MCF 10A (cell line): ENCODE measurements around the gene RPS6KA2. TPM values are rescaled to one million over a fixed set of nuclear protein-coding genes. Genes with fewer than 3 reads are reported as not detected.

Source experiments
- BruUV-seq: library from RNA; stranded (reverse); fragments of 400-500 nt; replicated peaks from 2 replicates; lab custom pipeline; 2021; lab: Mats Ljungman, UMichigan
- CTCF ChIA-PET: fragments of 300-600 bp; sonication (Branson Sonifier 250); formaldehyde crosslinking; extraction: SDS; loops from one replicate; lab custom pipeline; 2021; ENCODE audit warnings: antibody characterized with exemption, inconsistent platforms; lab: Yijun Ruan, JAX
- POLR2A ChIA-PET: fragments of 300-600, 350-650 bp; sonication (Branson Sonifier 250); formaldehyde crosslinking; extraction: SDS; loops from one replicate; lab custom pipeline; 2020; ENCODE audit warnings: antibody characterized with exemption, inconsistent platforms; lab: Yijun Ruan, JAX
- DNase-seq: peaks from one replicate; pipeline ENCODE4 v3.0.0-alpha.2; 2018; ENCODE audit not compliant: unreplicated experiment
- H3K27ac Mint-ChIP-seq: one replicate; pipeline ENCODE4 v1.8.0; 2022; ENCODE audit warnings: mild to moderate bottlenecking, low read depth, mixed read lengths; ENCODE audit not compliant: unreplicated experiment
- H3K27me3 Mint-ChIP-seq: one replicate; pipeline ENCODE4 v1.8.0; 2022; ENCODE audit warnings: mixed read lengths; ENCODE audit not compliant: insufficient read depth, unreplicated experiment
- H3K36me3 Mint-ChIP-seq: one replicate; pipeline ENCODE4 v1.8.0; 2022; ENCODE audit warnings: mild to moderate bottlenecking, moderate library complexity, mixed read lengths; ENCODE audit not compliant: insufficient read depth, unreplicated experiment
- H3K4me1 Mint-ChIP-seq: one replicate; pipeline ENCODE4 v1.8.0; 2022; ENCODE audit warnings: mixed read lengths; ENCODE audit not compliant: insufficient read depth, unreplicated experiment
- H3K4me3 Mint-ChIP-seq: one replicate; pipeline ENCODE4 v1.8.0; 2022; ENCODE audit warnings: mild to moderate bottlenecking, moderate library complexity, mixed read lengths; ENCODE audit not compliant: unreplicated experiment
- H3K9me3 Mint-ChIP-seq: one replicate; pipeline ENCODE4 v1.8.0; 2022; ENCODE audit warnings: mixed read lengths; ENCODE audit not compliant: unreplicated experiment
- CTCF ChIP-seq: fragments of 200-600 bp; IDR thresholded peaks from one replicate; pipeline ENCODE4 v1.8.0; 2022; ENCODE audit warnings: antibody characterized with exemption, mild to moderate bottlenecking; ENCODE audit not compliant: unreplicated experiment
- intact Hi-C: fragments of 100-400 bp; cut with micrococcal nuclease; formaldehyde crosslinking; loops from 2 replicates; pipeline ENCODE4 v1.14.1; 2022
- total RNA-seq: library from RNA; stranded (reverse); gene quantifications from 2 replicates; pipeline ENCODE4 v1.2.3, GENCODE V29; 2022

Gene RPS6KA2
- total RNA-seq, 1 experiment from 2014 or later: 126 TPM

GRCh38 chr6:166556336-166556735 lies 70.7 kb downstream of the RPS6KA2 start:
- Mint-ChIP-seq H3K27me3 (no peaks in the 10 kb centered on the region), H3K4me3 (peak overlapping the region; percentile 68), H3K27ac (peak overlapping the region; percentile 86), H3K36me3 (peaks cover 23% of the 10 kb centered on the region), H3K4me1 (peaks cover 62% of the 10 kb centered on the region), H3K9me3 (no peaks in the 10 kb centered on the region)
- ChIA-PET CTCF (interaction anchor here (1.5 kb wide), 1 partner anchor 11 kb away, joined by 4 read pairs; no protein-coding TSS in a partner anchor), POLR2A (interaction anchor here (0.5 to 8.4 kb wide), 11 partner anchors 11 to 1302 kb away, joined by 3 to 86 read pairs (median 6); partner anchors contain the start of genes CEP43 and RPS6KA2)
- no peak for DNase-seq
- no peak for TF ChIP-seq CTCF
- intact Hi-C loops: loop anchor here (2.0 kb wide), 1 partner anchor 42 kb away; no protein-coding TSS in a partner anchor
- TSS peak; percentile 51 for BruUV-seq

GRCh38 chr6:166555086-166555485 lies 72.0 kb downstream of the RPS6KA2 start:
- ChIA-PET POLR2A (interaction anchor here (1.2 to 8.4 kb wide), 4 partner anchors 13 to 72 kb away, joined by 4 to 86 read pairs (median 55); partner anchors contain the start of gene RPS6KA2), CTCF (interaction anchor here (0.7 to 1.6 kb wide), 3 partner anchors 13 to 449 kb away, joined by 3 read pairs; no protein-coding TSS in a partner anchor)
- H3K27me3 Mint-ChIP-seq: no peaks in the 10 kb centered on the region
- H3K36me3 Mint-ChIP-seq: peaks cover 22% of the 10 kb centered on the region
- H3K4me1 Mint-ChIP-seq: peaks cover 53% of the 10 kb centered on the region
- TF ChIP-seq CTCF: no peak
- no TSS peak for BruUV-seq
- H3K27ac Mint-ChIP-seq: no peak overlapping the region
- no peak for DNase-seq
- no peak overlapping the region for H3K4me3 Mint-ChIP-seq
- no peaks in the 10 kb centered on the region for H3K9me3 Mint-ChIP-seq
- intact Hi-C loops: no loop called here

- TF ChIP-seq CTCF: no peak
- peaks cover 50% of the 10 kb centered on the region for H3K4me1 Mint-ChIP-seq
- H3K9me3 Mint-ChIP-seq: no peaks in the 10 kb centered on the region
- no peak overlapping the region for H3K27ac Mint-ChIP-seq
- no TSS peak for BruUV-seq
- peaks cover 24% of the 10 kb centered on the region for H3K36me3 Mint-ChIP-seq
- no peaks in the 10 kb centered on the region for H3K27me3 Mint-ChIP-seq
- DNase-seq: no peak
- H3K4me3 Mint-ChIP-seq: no peak overlapping the region
- CTCF ChIA-PET: interaction anchor here (0.7 to 1.6 kb wide), 5 partner anchors 13 to 72 kb away, joined by 3 to 4 read pairs (median 3); no protein-coding TSS in a partner anchor
- intact Hi-C loops: no loop called here
- POLR2A ChIA-PET: interaction anchor here (0.6 to 8.4 kb wide), 8 partner anchors 10 to 73 kb away, joined by 3 to 86 read pairs (median 4); partner anchors contain the start of gene RPS6KA2
Measured at GRCh38 chr6:166554316-166554715, 72.7 kb downstream of the RPS6KA2 start.

GRCh38 chr6:166553563-166554271 lies 73.3 kb downstream of the RPS6KA2 start:
- no peak overlapping the region for H3K4me3 Mint-ChIP-seq
- peak; percentile 76 for DNase-seq
- intact Hi-C loops: no loop called here
- no peak overlapping the region for H3K27ac Mint-ChIP-seq
- ChIA-PET CTCF (interaction anchor here (0.6 to 1.6 kb wide), 5 partner anchors 14 to 240 kb away, joined by 3 to 4 read pairs (median 3); no protein-coding TSS in a partner anchor), POLR2A (interaction anchor here (0.6 to 8.4 kb wide), 7 partner anchors 10 to 73 kb away, joined by 3 to 86 read pairs (median 5); partner anchors contain the start of gene RPS6KA2)
- no TSS peak for BruUV-seq
- no peaks in the 10 kb centered on the region for H3K27me3 Mint-ChIP-seq
- TF ChIP-seq CTCF: no peak
- H3K36me3 Mint-ChIP-seq: peaks cover 27% of the 10 kb centered on the region
- peaks cover 44% of the 10 kb centered on the region for H3K4me1 Mint-ChIP-seq
- H3K9me3 Mint-ChIP-seq: no peaks in the 10 kb centered on the region
